Smooth muscle cell (in vitro differentiated cells): ENCODE data around the gene MTOR. TPM values are rescaled to one million over a fixed set of nuclear protein-coding genes. Genes with fewer than 3 reads are reported as not detected.
"Not testable (repeated sequence)": the region's sequence is repeated elsewhere in the genome, so short reads cannot be mapped to it uniquely, and the experiment has no call there.

Experiments used
- DNase-seq: peaks from one replicate; lab custom pipeline; 2025; ENCODE audit not compliant: unreplicated experiment; lab: John Stamatoyannopoulos, UW
- H2AFZ ChIP-seq: fragments of 200-600 bp; sonication (generic); 2 replicates; pipeline ENCODE4 v1.6.0; 2016; ENCODE audit warnings: antibody characterized with exemption, low read depth, mild to moderate bottlenecking
- H3F3A ChIP-seq: fragments of 200-600 bp; sonication (generic); 2 replicates; pipeline ENCODE4 v1.6.0; 2017; ENCODE audit warnings: antibody characterized with exemption, low read depth
- H3K27ac ChIP-seq: fragments of 200-600 bp; sonication (generic); 2 replicates; pipeline ENCODE4 v1.5.1; 2016; ENCODE audit warnings: low read depth, mild to moderate bottlenecking
- H3K27me3 ChIP-seq: fragments of 200-600 bp; sonication (generic); 2 replicates; pipeline ENCODE4 v1.6.1; 2016; ENCODE audit warnings: low read depth, mild to moderate bottlenecking
- H3K36me3 ChIP-seq: fragments of 200-600 bp; sonication (generic); 2 replicates; pipeline ENCODE4 v1.5.1; 2016; ENCODE audit warnings: low read depth
- H3K4me1 ChIP-seq: fragments of 200-600 bp; sonication (generic); 2 replicates; pipeline ENCODE4 v1.5.1; 2016; ENCODE audit warnings: low read depth
- H3K4me2 ChIP-seq: fragments of 200-600 bp; sonication (generic); 2 replicates; pipeline ENCODE4 v1.6.0; 2016; ENCODE audit warnings: mild to moderate bottlenecking
- H3K4me3 ChIP-seq: fragments of 200-600 bp; sonication (generic); 2 replicates; pipeline ENCODE4 v1.5.1; 2016; ENCODE audit warnings: mild to moderate bottlenecking
- H3K79me2 ChIP-seq: fragments of 200-600 bp; sonication (generic); 2 replicates; pipeline ENCODE4 v1.6.0; 2016; ENCODE audit warnings: low read depth, mild to moderate bottlenecking
- H3K9ac ChIP-seq: fragments of 200-600 bp; sonication (generic); 2 replicates; pipeline ENCODE4 v1.6.0; 2016; ENCODE audit warnings: low read depth
- H3K9me3 ChIP-seq: fragments of 200-600 bp; sonication (generic); replicated peaks from 2 replicates; pipeline ENCODE4 v1.5.1; 2016; ENCODE audit warnings: low read depth
- H4K20me1 ChIP-seq: fragments of 200-600 bp; sonication (generic); 2 replicates; pipeline ENCODE4 v1.6.0; 2016; ENCODE audit warnings: low read depth
- CTCF ChIP-seq: fragments of 200-600 bp; sonication (generic); IDR thresholded peaks from 2 replicates; pipeline ENCODE4 v1.5.1; 2017; ENCODE audit warnings: borderline replicate concordance, mild to moderate bottlenecking, antibody characterized with exemption; ENCODE audit not compliant: insufficient read depth, poor library complexity, severe bottlenecking
- WGBS: methylation state at CpG from one replicate; pipeline ENCODE4 v1.1.7; 2016; ENCODE audit warnings: low lambda C conversion rate; 5-methylcytosine and 5-hydroxymethylcytosine counted together
- polyA plus RNA-seq: library from polyadenylated mRNA; unstranded; fragments of >200 nt; fragmentation: Nextera tagmentation; extraction: Ambion mirVana; gene quantifications from 2 replicates; pipeline ENCODE4 v1.2.1, GENCODE V29; 2016
- total RNA-seq: library from RNA; depleted of rRNA; stranded (reverse); fragments of >200 nt; gene quantifications from 2 replicates; pipeline ENCODE4 v1.2.3, GENCODE V29; 2014

MTOR gene
- total and polyA plus RNA-seq, 2 experiments from 2014 or later: 11.2 to 26.8 TPM

- Histone ChIP-seq H2AFZ (no peak overlapping the region), H3K79me2 (no peaks in the 10 kb centered on the region), H4K20me1 (no peaks in the 10 kb centered on the region), H3K4me1 (peaks cover 10% of the 10 kb centered on the region), H3K4me2 (no peak overlapping the region), H3K4me3 (no peak overlapping the region), H3K27me3 (no peaks in the 10 kb centered on the region), H3K27ac (no peak overlapping the region), H3K9ac (no peak overlapping the region), H3F3A (no peaks in the 10 kb centered on the region), H3K36me3 (no peaks in the 10 kb centered on the region), H3K9me3 (no peaks in the 10 kb centered on the region)
- no peak for TF ChIP-seq CTCF
- DNase-seq: no peak
- WGBS: 96% methylated on average over 3 of the region's 3 CpGs
Observed at GRCh38 chr1:11307852-11308251, 45.5 kb upstream of the MTOR start.

- H3F3A ChIP-seq, DNase-seq, H3K36me3 ChIP-seq, H3K27ac ChIP-seq, H3K9me3 ChIP-seq, H3K27me3 ChIP-seq, H4K20me1 ChIP-seq, H3K4me2 ChIP-seq, H3K4me3 ChIP-seq, H3K4me1 ChIP-seq, H3K9ac ChIP-seq, H2AFZ ChIP-seq, H3K79me2 ChIP-seq: not testable (repeated sequence)
- 93% methylated on average over 10 of the region's 29 CpGs for WGBS
Observed at GRCh38 chr1:11305516-11305915, 43.2 kb upstream of the MTOR start.

- Histone ChIP-seq H3K36me3 (no peaks in the 10 kb centered on the region), H3F3A (no peaks in the 10 kb centered on the region), H3K4me3 (no peak overlapping the region), H3K79me2 (no peaks in the 10 kb centered on the region), H3K4me2 (no peak overlapping the region), H3K27me3 (no peaks in the 10 kb centered on the region), H3K27ac (no peak overlapping the region), H3K9ac (no peak overlapping the region), H3K9me3 (no peaks in the 10 kb centered on the region), H2AFZ (no peak overlapping the region), H3K4me1 (no peaks in the 10 kb centered on the region), H4K20me1 (no peaks in the 10 kb centered on the region)
- WGBS: 89% methylated on average over 2 of the region's 2 CpGs
- DNase-seq: no peak
- no peak for TF ChIP-seq CTCF
Observed at GRCh38 chr1:11302366-11302765, 40.0 kb upstream of the MTOR start.

GRCh38 chr1:11301601-11302000 is 39.2 kb upstream of the MTOR start:
- Histone ChIP-seq H3K4me1 (no peaks in the 10 kb centered on the region), H3K4me3 (no peak overlapping the region), H3K27ac (no peak overlapping the region), H4K20me1 (no peaks in the 10 kb centered on the region), H3K9me3 (no peaks in the 10 kb centered on the region), H3K9ac (no peak overlapping the region), H3K27me3 (no peaks in the 10 kb centered on the region), H3K79me2 (no peaks in the 10 kb centered on the region), H3K36me3 (no peaks in the 10 kb centered on the region), H3K4me2 (no peak overlapping the region), H2AFZ (no peak overlapping the region), H3F3A (no peaks in the 10 kb centered on the region)
- TF ChIP-seq CTCF: no peak
- DNase-seq: no peak
- 93% methylated on average over 9 of the region's 9 CpGs for whole genome bisulfite sequencing
